HG03039 (cell line): ENCODE results near the gene AADACL2.

Experiments
- ATAC-seq: cut with Tn5 transposase; IDR thresholded peaks from one replicate; pipeline ENCODE4 v1.9.1; 2021; ENCODE audit warnings: mild to moderate bottlenecking, moderate library complexity; ENCODE audit not compliant: unreplicated experiment

Gene AADACL2

GRCh38 chr3:151800431-151800830 lies 66.7 kb downstream of the AADACL2 start:
- ATAC-seq = no peak

DNA sequence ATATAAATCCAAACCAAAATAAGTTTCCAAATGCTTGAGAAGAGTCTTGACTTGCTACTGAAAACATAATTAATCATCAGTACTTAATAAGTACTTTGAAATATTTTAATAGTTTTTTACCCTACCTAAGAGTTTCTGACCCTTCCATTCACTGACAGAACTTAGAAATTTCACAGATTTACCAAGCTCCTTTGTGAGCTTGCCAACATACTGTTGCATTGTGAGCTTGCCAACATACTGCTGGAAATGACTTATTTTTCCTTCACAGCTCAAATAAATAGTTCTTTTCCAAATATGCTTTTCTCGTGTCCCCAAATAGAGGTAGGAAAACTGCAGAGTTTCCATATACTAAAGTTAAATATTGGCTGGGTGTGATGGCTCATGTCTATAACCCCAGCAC lies 70.5 kb downstream of the AADACL2 start:
- ATAC-seq = no peak

GRCh38 chr3:151806838-151807237 lies 73.1 kb downstream of the AADACL2 start:
- ATAC-seq = no peak
